SJCRH30 (cell line): ENCODE results near the gene CACNA1B. TPM values are rescaled to one million over a fixed set of nuclear protein-coding genes. Genes with fewer than 3 reads are reported as not detected.
"Not testable (repeated sequence)": the region's sequence is repeated elsewhere in the genome, so short reads cannot be mapped to it uniquely, and the experiment has no call there.

Experiments used
- DNase-seq, 2 experiments: peaks; one replicate each; pipeline ENCODE4 v3.0.0-alpha.2; 2015 to 2020
- H3K27ac ChIP-seq: fragments of 250-450 bp; sonication (Bioruptor Pico); 2 replicates; pipeline ENCODE4 v1.5.1; 2020; ENCODE audit warnings: mild to moderate bottlenecking, moderate library complexity
- H3K27me3 ChIP-seq: fragments of 250-450 bp; sonication (Bioruptor Pico); 2 replicates; pipeline ENCODE4 v1.5.1; 2020; ENCODE audit warnings: mild to moderate bottlenecking, moderate library complexity
- H3K36me3 ChIP-seq: fragments of 250-450 bp; sonication (Bioruptor Pico); 2 replicates; pipeline ENCODE4 v1.5.1; 2020; ENCODE audit warnings: mild to moderate bottlenecking, moderate library complexity
- H3K4me1 ChIP-seq: fragments of 250-450 bp; sonication (Bioruptor Pico); 2 replicates; pipeline ENCODE4 v1.5.1; 2020; ENCODE audit warnings: mild to moderate bottlenecking, moderate library complexity
- H3K4me3 ChIP-seq: fragments of 250-450 bp; sonication (Bioruptor Pico); 2 replicates; pipeline ENCODE4 v1.5.1; 2020; ENCODE audit warnings: mild to moderate bottlenecking, moderate library complexity
- H3K9me3 ChIP-seq: fragments of 250-450 bp; sonication (Bioruptor Pico); replicated peaks from 2 replicates; pipeline ENCODE4 v1.5.1; 2020; ENCODE audit warnings: mild to moderate bottlenecking, moderate library complexity
- total RNA-seq: library from RNA; depleted of rRNA; stranded (reverse); fragments of >200 nt; shearing (Covaris generic); gene quantifications from 2 replicates; pipeline ENCODE4 v1.2.3, GENCODE V29; 2014

Gene CACNA1B
- total RNA-seq, 1 experiment from 2014 or later = 0.02 TPM

GRCh38 chr9:138073808-138074207 lies 196.2 kb downstream of the CACNA1B start:
- Histone ChIP-seq H3K27me3 (peaks cover 12% of the 10 kb centered on the region; the same call in 1 of the 2 replicates), H3K27ac (no peak overlapping the region), H3K4me1 (no peaks in the 10 kb centered on the region), H3K4me3 (no peak overlapping the region), H3K9me3 (no peaks in the 10 kb centered on the region), H3K36me3 (no peaks in the 10 kb centered on the region)
- DNase-seq = no peak

- Histone ChIP-seq H3K27me3 (peaks cover 5% of the 10 kb centered on the region; the same call in 1 of the 2 replicates), H3K4me3 (no peak overlapping the region), H3K27ac (no peak overlapping the region), H3K4me1 (no peaks in the 10 kb centered on the region), H3K9me3 (no peaks in the 10 kb centered on the region), H3K36me3 (no peaks in the 10 kb centered on the region)
- DNase-seq = no peak
Observed at GRCh38 chr9:138074516-138074915, 196.9 kb downstream of the CACNA1B start.

- Histone ChIP-seq H3K27ac (no peak overlapping the region), H3K4me1 (no peaks in the 10 kb centered on the region), H3K9me3 (no peaks in the 10 kb centered on the region), H3K4me3 (no peak overlapping the region), H3K27me3 (peaks cover 5% of the 10 kb centered on the region; the same call in 1 of the 2 replicates), H3K36me3 (no peaks in the 10 kb centered on the region)
- DNase-seq = no peak
Observed at GRCh38 chr9:138075496-138075895, 197.9 kb downstream of the CACNA1B start.

- Histone ChIP-seq H3K27me3 (peaks cover 5% of the 10 kb centered on the region; the same call in 1 of the 2 replicates), H3K9me3 (no peaks in the 10 kb centered on the region), H3K36me3 (no peaks in the 10 kb centered on the region), H3K4me1 (no peaks in the 10 kb centered on the region), H3K4me3 (no peak overlapping the region), H3K27ac (no peak overlapping the region)
- no peak for DNase-seq
Observed at GRCh38 chr9:138075961-138076649, 198.5 kb downstream of the CACNA1B start.

GRCh38 chr9:138076650-138077009 lies 199.0 kb downstream of the CACNA1B start:
- Histone ChIP-seq H3K4me3 (no peak overlapping the region), H3K9me3 (no peaks in the 10 kb centered on the region), H3K4me1 (no peaks in the 10 kb centered on the region), H3K36me3 (no peaks in the 10 kb centered on the region), H3K27ac (no peak overlapping the region), H3K27me3 (peaks cover 5% of the 10 kb centered on the region; the same call in 1 of the 2 replicates)
- DNase-seq = no peak

GRCh38 chr9:138077126-138077525 lies 199.5 kb downstream of the CACNA1B start:
- peaks cover 1% of the 10 kb centered on the region; the same call in 1 of the 2 replicates for H3K27me3 ChIP-seq
- no peak overlapping the region for H3K4me3 ChIP-seq
- no peaks in the 10 kb centered on the region for H3K36me3 ChIP-seq
- no peaks in the 10 kb centered on the region for H3K4me1 ChIP-seq
- H3K27ac ChIP-seq = no peak overlapping the region
- no peak for DNase-seq
- no peaks in the 10 kb centered on the region for H3K9me3 ChIP-seq

GRCh38 chr9:138077898-138078540 lies 200.4 kb downstream of the CACNA1B start:
- H3K36me3 ChIP-seq = no peaks in the 10 kb centered on the region
- no peak overlapping the region for H3K27ac ChIP-seq
- no peaks in the 10 kb centered on the region for H3K4me1 ChIP-seq
- H3K9me3 ChIP-seq = no peaks in the 10 kb centered on the region
- no peak overlapping the region for H3K4me3 ChIP-seq
- DNase-seq = no peak
- no peaks in the 10 kb centered on the region; the same call in 1 of the 2 replicates for H3K27me3 ChIP-seq

GRCh38 chr9:138078846-138079245 lies 201.3 kb downstream of the CACNA1B start:
- Histone ChIP-seq H3K27me3 (no peaks in the 10 kb centered on the region; the same call in 1 of the 2 replicates), H3K36me3 (no peaks in the 10 kb centered on the region), H3K4me3 (no peak overlapping the region), H3K27ac (no peak overlapping the region), H3K4me1 (no peaks in the 10 kb centered on the region), H3K9me3 (no peaks in the 10 kb centered on the region)
- no peak for DNase-seq

GRCh38 chr9:138080979-138081378 lies 203.4 kb downstream of the CACNA1B start:
- no peak overlapping the region for H3K4me3 ChIP-seq
- H3K4me1 ChIP-seq = no peaks in the 10 kb centered on the region
- H3K36me3 ChIP-seq = no peaks in the 10 kb centered on the region
- no peak overlapping the region for H3K27ac ChIP-seq
- DNase-seq = no peak
- H3K27me3 ChIP-seq = no peaks in the 10 kb centered on the region; the same call in 1 of the 2 replicates
- H3K9me3 ChIP-seq = peaks cover 11% of the 10 kb centered on the region

GRCh38 chr9:138082918-138083636 lies 205.5 kb downstream of the CACNA1B start:
- peak in 1 of 2 experiments; percentile 1 for DNase-seq
- H3K27me3 ChIP-seq = no peaks in the 10 kb centered on the region; the same call in 1 of the 2 replicates
- no peak overlapping the region for H3K27ac ChIP-seq
- no peaks in the 10 kb centered on the region for H3K4me1 ChIP-seq
- peaks cover 18% of the 10 kb centered on the region for H3K9me3 ChIP-seq
- no peak overlapping the region for H3K4me3 ChIP-seq
- no peaks in the 10 kb centered on the region for H3K36me3 ChIP-seq

GRCh38 chr9:138083873-138084272 lies 206.3 kb downstream of the CACNA1B start:
- peaks cover 18% of the 10 kb centered on the region for H3K9me3 ChIP-seq
- no peaks in the 10 kb centered on the region for H3K36me3 ChIP-seq
- H3K4me1 ChIP-seq = no peaks in the 10 kb centered on the region
- H3K27ac ChIP-seq = no peak overlapping the region
- DNase-seq = no peak
- no peaks in the 10 kb centered on the region for H3K27me3 ChIP-seq
- no peak overlapping the region for H3K4me3 ChIP-seq

- no peak overlapping the region for H3K27ac ChIP-seq
- DNase-seq = no peak
- no peaks in the 10 kb centered on the region for H3K27me3 ChIP-seq
- H3K4me3 ChIP-seq = no peak overlapping the region
- H3K9me3 ChIP-seq = peaks cover 18% of the 10 kb centered on the region
- no peaks in the 10 kb centered on the region for H3K4me1 ChIP-seq
- H3K36me3 ChIP-seq = no peaks in the 10 kb centered on the region
Observed at GRCh38 chr9:138085568-138085967, 208.0 kb downstream of the CACNA1B start.

GRCh38 chr9:138092057-138092456 lies 214.5 kb downstream of the CACNA1B start:
- H3K36me3 ChIP-seq, H3K4me3 ChIP-seq, H3K9me3 ChIP-seq, H3K4me1 ChIP-seq, H3K27me3 ChIP-seq, DNase-seq, H3K27ac ChIP-seq: not testable (repeated sequence)

GRCh38 chr9:138094028-138094427 lies 216.4 kb downstream of the CACNA1B start:
- no peak for DNase-seq
- no peaks in the 10 kb centered on the region for H3K36me3 ChIP-seq
- no peaks in the 10 kb centered on the region; the same call in none of the 2 replicates for H3K9me3 ChIP-seq
- no peaks in the 10 kb centered on the region for H3K27me3 ChIP-seq
- peaks cover 3% of the 10 kb centered on the region; the same call in 1 of the 2 replicates for H3K4me1 ChIP-seq
- no peak overlapping the region for H3K27ac ChIP-seq
- no peak overlapping the region for H3K4me3 ChIP-seq
